Loucy (cell line): ENCODE data around the gene GATD1.
A peak's percentile ranks its signal among the peaks of the same experiment; 100 is the strongest.

Experiments
- H2AFZ ChIP-seq: fragments of 200-600 bp; sonication (generic); 2 replicates; pipeline ENCODE4 v1.6.0; 2016; ENCODE audit warnings: antibody characterized with exemption, mild to moderate bottlenecking, low read length, moderate library complexity
- H3F3A ChIP-seq: fragments of 200-600 bp; 2 replicates; pipeline ENCODE4 v1.6.0; 2016; ENCODE audit warnings: antibody characterized with exemption, low read depth, mild to moderate bottlenecking
- H3K27me3 ChIP-seq: fragments of 200-600 bp; sonication (generic); 2 replicates; pipeline ENCODE4 v1.6.1; 2014; ENCODE audit warnings: low read length, mild to moderate bottlenecking; ENCODE audit not compliant: insufficient read depth, poor library complexity, severe bottlenecking
- H3K36me3 ChIP-seq: fragments of 200-600 bp; sonication (generic); 2 replicates; pipeline ENCODE4 v1.6.1; 2016; ENCODE audit warnings: low read length; ENCODE audit not compliant: insufficient read depth
- H3K4me1 ChIP-seq: fragments of 200-600 bp; sonication (generic); 2 replicates; pipeline ENCODE4 v1.5.1; 2014; ENCODE audit warnings: low read length, mild to moderate bottlenecking; ENCODE audit not compliant: insufficient read depth, poor library complexity, severe bottlenecking
- H3K4me2 ChIP-seq: fragments of 200-600 bp; sonication (generic); 2 replicates; pipeline ENCODE4 v1.6.0; 2014; ENCODE audit warnings: antibody characterized with exemption, low read length, low read depth, mild to moderate bottlenecking; ENCODE audit not compliant: poor library complexity, severe bottlenecking
- H3K4me3 ChIP-seq: fragments of 200-600 bp; sonication (generic); 2 replicates; pipeline ENCODE4 v1.5.1; 2014; ENCODE audit warnings: low read length, mild to moderate bottlenecking, mixed read lengths; ENCODE audit not compliant: poor library complexity, severe bottlenecking
- H3K79me2 ChIP-seq: fragments of 200-600 bp; sonication (generic); 2 replicates; pipeline ENCODE4 v1.6.1; 2014; ENCODE audit warnings: low read length; ENCODE audit not compliant: insufficient read depth
- H3K9ac ChIP-seq: fragments of 200-600 bp; sonication (generic); 2 replicates; pipeline ENCODE4 v1.6.0; 2014; ENCODE audit warnings: mild to moderate bottlenecking, low read depth, low read length, moderate library complexity; ENCODE audit not compliant: poor library complexity, severe bottlenecking
- H3K9me2 ChIP-seq: fragments of 200-600 bp; sonication (generic); replicated peaks from 2 replicates; pipeline ENCODE4 v1.6.1; 2016; ENCODE audit warnings: low read depth, low read length, mixed read lengths
- H3K9me3 ChIP-seq: fragments of 200-600 bp; sonication (generic); 2 replicates; pipeline ENCODE4 v1.6.1; 2014; ENCODE audit warnings: mild to moderate bottlenecking, antibody characterized with exemption, low read length, low read depth; ENCODE audit not compliant: insufficient read depth
- H4K20me1 ChIP-seq: fragments of 200-600 bp; sonication (generic); 2 replicates; pipeline ENCODE4 v1.6.0; 2014; ENCODE audit warnings: antibody characterized with exemption, low read length, mild to moderate bottlenecking; ENCODE audit not compliant: insufficient read depth, poor library complexity, severe bottlenecking
- EZH2phosphoT487 ChIP-seq: fragments of 200-600 bp; IDR thresholded peaks from 2 replicates; pipeline ENCODE4 v1.6.1; 2018; ENCODE audit warnings: antibody characterized with exemption, mild to moderate bottlenecking, moderate library complexity, borderline replicate concordance
- TF ChIP-seq, protein P1 (sequence below): fragments of 200-600 bp; sonication (generic); conservative IDR thresholded peaks from 2 replicates; pipeline ENCODE4 v1.5.1; 2014; ENCODE audit warnings: mild to moderate bottlenecking, antibody characterized with exemption, low read length

The GATD1 gene

DNA sequence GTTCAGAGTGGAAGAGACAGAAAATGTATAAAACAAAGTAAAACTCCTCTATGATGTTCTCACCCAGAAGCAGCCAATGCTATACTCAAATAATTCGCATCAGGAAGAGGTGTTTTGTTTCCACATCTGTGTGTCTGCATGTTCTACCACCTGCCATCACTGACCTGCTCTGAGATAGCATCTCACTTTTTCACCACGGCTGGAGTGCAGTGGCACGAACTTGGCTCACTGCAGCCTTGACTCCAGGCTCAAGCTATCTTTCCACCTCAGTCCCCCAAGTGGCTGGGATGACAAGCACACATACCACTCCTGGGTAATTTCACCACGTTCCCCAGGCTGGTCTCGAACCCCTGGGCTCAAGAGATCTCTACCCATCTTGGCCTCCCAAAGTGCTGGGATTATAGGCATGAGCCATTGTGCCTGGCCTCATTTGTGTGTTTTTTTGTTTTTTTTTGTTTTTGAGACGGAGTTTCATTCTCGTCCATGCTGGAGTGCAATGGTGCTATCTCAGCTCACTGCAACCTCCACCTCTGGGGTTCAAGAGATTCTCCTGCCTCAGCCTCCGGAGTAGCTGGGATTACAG is 15.7 kb downstream of the GATD1 start:
- no peaks in the 10 kb centered on the region for H3K9me3 ChIP-seq
- H3K4me3 ChIP-seq = no peak overlapping the region
- no peaks in the 10 kb centered on the region for H3K9me2 ChIP-seq
- H3K4me2 ChIP-seq = no peak overlapping the region
- TF ChIP-seq EZH2phosphoT487 = no peak
- TF ChIP-seq, protein P1, sequence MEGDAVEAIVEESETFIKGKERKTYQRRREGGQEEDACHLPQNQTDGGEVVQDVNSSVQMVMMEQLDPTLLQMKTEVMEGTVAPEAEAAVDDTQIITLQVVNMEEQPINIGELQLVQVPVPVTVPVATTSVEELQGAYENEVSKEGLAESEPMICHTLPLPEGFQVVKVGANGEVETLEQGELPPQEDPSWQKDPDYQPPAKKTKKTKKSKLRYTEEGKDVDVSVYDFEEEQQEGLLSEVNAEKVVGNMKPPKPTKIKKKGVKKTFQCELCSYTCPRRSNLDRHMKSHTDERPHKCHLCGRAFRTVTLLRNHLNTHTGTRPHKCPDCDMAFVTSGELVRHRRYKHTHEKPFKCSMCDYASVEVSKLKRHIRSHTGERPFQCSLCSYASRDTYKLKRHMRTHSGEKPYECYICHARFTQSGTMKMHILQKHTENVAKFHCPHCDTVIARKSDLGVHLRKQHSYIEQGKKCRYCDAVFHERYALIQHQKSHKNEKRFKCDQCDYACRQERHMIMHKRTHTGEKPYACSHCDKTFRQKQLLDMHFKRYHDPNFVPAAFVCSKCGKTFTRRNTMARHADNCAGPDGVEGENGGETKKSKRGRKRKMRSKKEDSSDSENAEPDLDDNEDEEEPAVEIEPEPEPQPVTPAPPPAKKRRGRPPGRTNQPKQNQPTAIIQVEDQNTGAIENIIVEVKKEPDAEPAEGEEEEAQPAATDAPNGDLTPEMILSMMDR = no peak
- no peaks in the 10 kb centered on the region for H3K79me2 ChIP-seq
- no peaks in the 10 kb centered on the region for H3F3A ChIP-seq
- H3K27me3 ChIP-seq = no peaks in the 10 kb centered on the region
- no peak overlapping the region for H2AFZ ChIP-seq
- H3K4me1 ChIP-seq = no peaks in the 10 kb centered on the region
- H3K9ac ChIP-seq = no peak overlapping the region
- no peaks in the 10 kb centered on the region for H4K20me1 ChIP-seq
- H3K36me3 ChIP-seq = peaks cover 73% of the 10 kb centered on the region; the same call in 1 of the 2 replicates

DNA sequence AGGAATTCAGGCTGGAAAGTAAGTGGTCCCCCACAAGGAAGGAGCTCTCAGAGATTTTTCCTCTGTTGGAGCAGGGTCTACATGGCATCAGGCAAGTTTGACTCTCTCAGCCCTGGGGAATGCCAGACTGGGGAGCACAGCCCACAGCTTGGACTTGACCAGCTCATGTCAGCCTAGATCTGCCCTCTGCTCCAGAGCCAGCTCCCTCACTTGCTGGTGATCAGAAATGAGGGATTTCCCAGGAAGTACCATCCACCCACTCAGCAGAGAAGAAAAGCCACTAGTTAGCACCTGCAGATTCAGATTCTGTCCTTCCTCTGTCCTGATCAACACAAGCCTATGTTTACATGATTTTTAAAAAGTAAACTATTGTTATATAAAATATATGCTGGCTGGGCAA is 17.1 kb downstream of the GATD1 start:
- H3K9me2 ChIP-seq = no peaks in the 10 kb centered on the region
- no peak overlapping the region for H3K4me2 ChIP-seq
- H3K4me1 ChIP-seq = no peaks in the 10 kb centered on the region
- H3K27me3 ChIP-seq = no peaks in the 10 kb centered on the region
- TF ChIP-seq, protein P1 = no peak
- TF ChIP-seq EZH2phosphoT487 = no peak
- H3F3A ChIP-seq = no peaks in the 10 kb centered on the region
- no peaks in the 10 kb centered on the region for H3K9me3 ChIP-seq
- H3K4me3 ChIP-seq = no peak overlapping the region
- H3K36me3 ChIP-seq = peaks cover 68% of the 10 kb centered on the region; the same call in 1 of the 2 replicates
- no peaks in the 10 kb centered on the region for H4K20me1 ChIP-seq
- H3K9ac ChIP-seq = no peak overlapping the region
- peaks cover 6% of the 10 kb centered on the region; the same call in 1 of the 2 replicates for H3K79me2 ChIP-seq
- H2AFZ ChIP-seq = no peak overlapping the region

DNA sequence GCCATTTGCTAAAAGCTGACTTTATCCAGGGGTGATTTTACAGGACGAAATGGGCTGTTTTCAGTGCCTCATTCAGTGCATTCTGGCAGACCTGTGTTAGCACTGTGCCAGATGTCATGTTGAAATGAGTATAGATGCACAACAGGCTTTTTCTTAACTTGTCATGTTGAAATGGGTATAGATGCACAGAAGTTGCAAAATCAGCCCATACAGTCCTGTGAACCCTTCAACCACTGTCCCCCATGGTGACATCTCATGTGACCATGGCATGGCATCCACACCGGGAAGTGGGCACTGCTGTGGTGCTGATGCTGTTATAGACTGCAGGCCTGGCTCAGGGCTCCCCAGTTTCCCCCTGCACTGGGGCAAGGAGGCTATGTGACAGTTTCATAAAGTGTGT is 27.6 kb downstream of the GATD1 start:
- Histone ChIP-seq H3K9ac (peak overlapping the region; percentile 78), H3K79me2 (peaks cover 61% of the 10 kb centered on the region), H3K4me3 (peak overlapping the region; percentile 79), H3K36me3 (no peaks in the 10 kb centered on the region), H3F3A (no peaks in the 10 kb centered on the region), H3K9me3 (no peaks in the 10 kb centered on the region), H4K20me1 (peaks cover 19% of the 10 kb centered on the region), H3K4me2 (peak overlapping the region; percentile 93), H3K9me2 (no peaks in the 10 kb centered on the region), H2AFZ (no peak overlapping the region), H3K4me1 (peaks cover 26% of the 10 kb centered on the region), H3K27me3 (no peaks in the 10 kb centered on the region)
- TF ChIP-seq, protein P1 = no peak
- no peak for TF ChIP-seq EZH2phosphoT487
